ENCODE results near the gene TERF2IP.

The TERF2IP gene

DNA sequence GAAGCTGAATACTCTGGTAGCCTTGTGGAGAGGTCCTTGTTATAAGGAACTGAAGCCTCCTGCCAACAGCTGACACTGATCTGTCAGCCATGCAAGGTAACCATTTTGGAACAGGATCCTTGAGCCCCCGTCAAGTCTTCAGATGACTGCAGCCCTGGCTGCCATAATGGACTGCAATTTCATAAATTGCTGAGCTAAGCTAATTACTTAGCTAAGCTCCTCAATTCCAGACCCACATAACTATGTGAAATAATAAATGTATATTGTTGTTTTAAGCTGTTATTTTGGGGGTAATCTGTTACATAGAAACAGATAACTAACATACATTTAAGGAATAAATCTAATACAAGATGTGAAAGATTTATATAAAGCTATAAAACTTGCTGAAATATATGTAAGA, 41.1 kb upstream of the TERF2IP start:
- no peaks in the 10 kb centered on the region for H3K79me2 ChIP-seq (ENCODE audit: control insufficient read depth, low read length)
- no peak overlapping the region for H3K4me2 ChIP-seq (ENCODE audit: low read length)
- no peak overlapping the region for H3K27ac ChIP-seq (ENCODE audit: low read depth, low read length)
- no peak overlapping the region for H3K4me3 ChIP-seq (ENCODE audit: low read length)
- H4K20me1 ChIP-seq (ENCODE audit: control insufficient read depth, insufficient read depth, low read depth, low read length): no peaks in the 10 kb centered on the region
- no peaks in the 10 kb centered on the region for H3K9me3 ChIP-seq (ENCODE audit: control insufficient read depth, insufficient read depth, low read length)
- H3K36me3 ChIP-seq (ENCODE audit: control insufficient read depth, low read length): peaks cover 74% of the 10 kb centered on the region
- no peaks in the 10 kb centered on the region for H3K27me3 ChIP-seq (ENCODE audit: control insufficient read depth, low read length)
- no peaks in the 10 kb centered on the region for H3F3A ChIP-seq (ENCODE audit: control insufficient read depth, insufficient read depth)
- no peaks in the 10 kb centered on the region for H3K9me2 ChIP-seq (replicated peaks; ENCODE audit: control insufficient read depth, low read length)
- no peaks in the 10 kb centered on the region for H3K4me1 ChIP-seq (ENCODE audit: control insufficient read depth, low read length)
- no peak for TF ChIP-seq EZH2phosphoT487 (IDR thresholded peaks at IDR 0.05; ENCODE audit: borderline replicate concordance, low read length)
- TF ChIP-seq, protein P1, sequence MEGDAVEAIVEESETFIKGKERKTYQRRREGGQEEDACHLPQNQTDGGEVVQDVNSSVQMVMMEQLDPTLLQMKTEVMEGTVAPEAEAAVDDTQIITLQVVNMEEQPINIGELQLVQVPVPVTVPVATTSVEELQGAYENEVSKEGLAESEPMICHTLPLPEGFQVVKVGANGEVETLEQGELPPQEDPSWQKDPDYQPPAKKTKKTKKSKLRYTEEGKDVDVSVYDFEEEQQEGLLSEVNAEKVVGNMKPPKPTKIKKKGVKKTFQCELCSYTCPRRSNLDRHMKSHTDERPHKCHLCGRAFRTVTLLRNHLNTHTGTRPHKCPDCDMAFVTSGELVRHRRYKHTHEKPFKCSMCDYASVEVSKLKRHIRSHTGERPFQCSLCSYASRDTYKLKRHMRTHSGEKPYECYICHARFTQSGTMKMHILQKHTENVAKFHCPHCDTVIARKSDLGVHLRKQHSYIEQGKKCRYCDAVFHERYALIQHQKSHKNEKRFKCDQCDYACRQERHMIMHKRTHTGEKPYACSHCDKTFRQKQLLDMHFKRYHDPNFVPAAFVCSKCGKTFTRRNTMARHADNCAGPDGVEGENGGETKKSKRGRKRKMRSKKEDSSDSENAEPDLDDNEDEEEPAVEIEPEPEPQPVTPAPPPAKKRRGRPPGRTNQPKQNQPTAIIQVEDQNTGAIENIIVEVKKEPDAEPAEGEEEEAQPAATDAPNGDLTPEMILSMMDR (IDR thresholded peaks at IDR 0.05; ENCODE audit: low read depth, low read length, poor library complexity, severe bottlenecking): no peak

DNA sequence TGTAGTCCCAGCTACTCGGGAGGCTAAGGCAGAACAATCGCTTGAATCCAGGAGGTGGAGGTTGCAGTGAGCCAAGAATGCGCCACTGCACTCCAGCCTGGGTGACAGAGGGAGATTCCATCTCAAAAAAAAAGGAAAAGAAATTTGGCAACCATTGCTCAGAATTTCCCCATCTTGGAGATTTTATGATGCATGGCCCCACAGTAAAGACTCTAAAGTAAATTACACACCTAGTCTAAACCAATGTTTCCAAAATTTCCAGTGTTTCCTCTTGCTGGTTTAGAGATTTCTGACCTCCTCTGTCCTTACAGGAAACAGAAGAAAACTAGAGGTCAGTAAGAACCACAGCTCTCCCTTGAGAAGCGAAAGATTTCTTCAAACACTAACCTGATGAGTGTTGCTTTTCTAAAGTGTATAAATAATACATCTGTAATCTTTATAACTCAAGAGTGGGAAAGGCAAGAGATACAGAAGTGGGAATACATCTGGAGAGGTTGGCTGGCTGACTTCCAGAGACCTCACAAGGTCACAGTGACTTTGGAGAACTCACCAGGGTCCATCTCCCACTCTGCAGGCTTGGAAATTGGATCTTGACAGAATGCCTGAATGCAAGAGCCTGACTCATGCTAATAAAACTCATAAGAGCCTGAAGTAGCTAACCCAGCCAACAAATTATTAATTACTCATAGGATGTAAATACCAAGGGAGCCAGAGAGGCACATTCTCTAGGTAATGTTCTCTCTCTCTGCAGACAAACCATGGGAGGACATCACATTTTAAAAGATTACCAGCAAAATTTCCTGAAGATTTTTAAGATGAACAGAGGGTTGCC, 33.3 kb upstream of the TERF2IP start:
- Histone ChIP-seq H3K9me2 (replicated peaks; ENCODE audit: control insufficient read depth, low read length) (no peaks in the 10 kb centered on the region), H4K20me1 (ENCODE audit: control insufficient read depth, insufficient read depth, low read depth, low read length) (no peaks in the 10 kb centered on the region), H3K27me3 (ENCODE audit: control insufficient read depth, low read length) (no peaks in the 10 kb centered on the region), H3K79me2 (ENCODE audit: control insufficient read depth, low read length) (no peaks in the 10 kb centered on the region), H3K4me3 (ENCODE audit: low read length) (no peak overlapping the region), H3K4me2 (ENCODE audit: low read length) (no peak overlapping the region), H3K36me3 (ENCODE audit: control insufficient read depth, low read length) (peaks cover 80% of the 10 kb centered on the region), H3K4me1 (ENCODE audit: control insufficient read depth, low read length) (peaks cover 4% of the 10 kb centered on the region; the same call in 1 of the 2 replicates), H3F3A (ENCODE audit: control insufficient read depth, insufficient read depth) (no peaks in the 10 kb centered on the region), H3K27ac (ENCODE audit: low read depth, low read length) (no peak overlapping the region), H3K9me3 (ENCODE audit: control insufficient read depth, insufficient read depth, low read length) (no peaks in the 10 kb centered on the region)
- TF ChIP-seq EZH2phosphoT487 (IDR thresholded peaks at IDR 0.05; ENCODE audit: borderline replicate concordance, low read length): no peak
- TF ChIP-seq, protein P1 (IDR thresholded peaks at IDR 0.05; ENCODE audit: low read depth, low read length, poor library complexity, severe bottlenecking): no peak

DNA sequence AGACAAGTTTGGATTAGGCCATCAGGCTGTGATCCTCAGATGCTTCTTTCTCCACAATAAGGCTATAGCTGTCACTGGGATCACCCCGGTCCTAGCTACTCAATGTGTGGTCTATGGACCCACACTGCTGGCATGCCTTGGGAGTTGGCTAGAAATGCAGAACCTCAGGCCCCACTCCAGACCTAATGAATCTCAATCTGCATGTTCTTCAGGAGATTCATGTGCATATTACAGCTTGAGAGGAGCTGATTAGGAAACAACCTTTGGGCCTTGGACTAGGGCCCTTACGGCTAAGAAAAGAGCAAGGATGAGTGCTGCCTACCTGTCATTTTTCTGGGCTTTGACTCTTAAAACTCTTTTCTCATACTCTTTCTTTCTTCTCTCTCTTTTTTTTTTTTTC, 32.0 kb upstream of the TERF2IP start:
- no peak overlapping the region for H3K27ac ChIP-seq (ENCODE audit: low read depth, low read length)
- peaks cover 79% of the 10 kb centered on the region for H3K36me3 ChIP-seq (ENCODE audit: control insufficient read depth, low read length)

More for the DNA sequence above, 32.0 kb upstream of the TERF2IP start:
- Histone ChIP-seq H3F3A (ENCODE audit: control insufficient read depth, insufficient read depth) (no peaks in the 10 kb centered on the region), H3K79me2 (ENCODE audit: control insufficient read depth, low read length) (0 out of 2 replicates have a peak, but pooled peaks cover 4% of the 10 kb centered on the region), H4K20me1 (ENCODE audit: control insufficient read depth, insufficient read depth, low read depth, low read length) (no peaks in the 10 kb centered on the region), H3K4me2 (ENCODE audit: low read length) (no peak overlapping the region), H3K27me3 (ENCODE audit: control insufficient read depth, low read length) (no peaks in the 10 kb centered on the region), H3K9me3 (ENCODE audit: control insufficient read depth, insufficient read depth, low read length) (no peaks in the 10 kb centered on the region), H3K9me2 (replicated peaks; ENCODE audit: control insufficient read depth, low read length) (no peaks in the 10 kb centered on the region), H3K4me3 (ENCODE audit: low read length) (no peak overlapping the region), H3K4me1 (ENCODE audit: control insufficient read depth, low read length) (peaks cover 4% of the 10 kb centered on the region; the same call in 1 of the 2 replicates)
- TF ChIP-seq, protein P1 (IDR thresholded peaks at IDR 0.05; ENCODE audit: low read depth, low read length, poor library complexity, severe bottlenecking): no peak
- no peak for TF ChIP-seq EZH2phosphoT487 (IDR thresholded peaks at IDR 0.05; ENCODE audit: borderline replicate concordance, low read length)

Measured in DOHH2 (cell line).